GM18951 (cell line): ENCODE results near the gene OGN.
"Not testable (repeated sequence)": the region's sequence is repeated elsewhere in the genome, so short reads cannot be mapped to it uniquely, and the experiment has no call there.

Experiments used
- POLR2A ChIP-seq: IDR thresholded peaks from 4 replicates; pipeline ENCODE4 v1.6.1; 2011; ENCODE audit warnings: mild to moderate bottlenecking; ENCODE audit not compliant: insufficient read length, insufficient read depth; ENCODE audit errors: extremely low read depth
- in situ Hi-C: fragments of 300-500 bp; cut with MboI; formaldehyde crosslinking; loops from one replicate; pipeline ENCODE4 v1.12.0; 2022; ENCODE audit warnings: low sequenced_read_pairs, mixed read lengths, inconsistent platforms; ENCODE audit not compliant: unreplicated experiment

OGN gene

GRCh38 chr9:92424340-92424739 lies 20.0 kb upstream of the OGN start, which contains the start of gene OMD:
Gene OMD (minus strand): TSS chr9:92424471. CDS start chr9:92417558, 6,913 bp downstream.
- no peak for TF ChIP-seq POLR2A
- in situ Hi-C loops: no loop called here

DNA sequence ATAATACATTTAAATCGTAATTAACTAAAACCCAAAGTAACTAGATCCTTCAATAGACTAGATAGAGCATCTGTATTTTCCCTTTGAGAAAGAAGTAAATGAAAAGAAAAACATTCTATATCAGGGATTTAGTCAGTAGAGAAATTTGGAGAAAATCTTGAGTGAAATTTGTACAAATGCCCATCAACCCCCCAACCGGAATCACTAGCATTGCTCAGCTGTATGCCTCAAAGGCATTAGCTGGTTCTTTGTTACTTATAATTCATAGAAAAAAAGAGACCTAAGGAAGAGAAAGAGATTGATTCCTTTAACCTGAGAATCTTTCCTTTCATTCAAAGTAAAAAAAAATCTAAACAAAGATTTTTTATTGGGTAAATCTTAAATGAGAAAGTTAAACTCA lies 19.2 kb upstream of the OGN start:
- in situ Hi-C loops: no loop called here
- TF ChIP-seq POLR2A: no peak

DNA sequence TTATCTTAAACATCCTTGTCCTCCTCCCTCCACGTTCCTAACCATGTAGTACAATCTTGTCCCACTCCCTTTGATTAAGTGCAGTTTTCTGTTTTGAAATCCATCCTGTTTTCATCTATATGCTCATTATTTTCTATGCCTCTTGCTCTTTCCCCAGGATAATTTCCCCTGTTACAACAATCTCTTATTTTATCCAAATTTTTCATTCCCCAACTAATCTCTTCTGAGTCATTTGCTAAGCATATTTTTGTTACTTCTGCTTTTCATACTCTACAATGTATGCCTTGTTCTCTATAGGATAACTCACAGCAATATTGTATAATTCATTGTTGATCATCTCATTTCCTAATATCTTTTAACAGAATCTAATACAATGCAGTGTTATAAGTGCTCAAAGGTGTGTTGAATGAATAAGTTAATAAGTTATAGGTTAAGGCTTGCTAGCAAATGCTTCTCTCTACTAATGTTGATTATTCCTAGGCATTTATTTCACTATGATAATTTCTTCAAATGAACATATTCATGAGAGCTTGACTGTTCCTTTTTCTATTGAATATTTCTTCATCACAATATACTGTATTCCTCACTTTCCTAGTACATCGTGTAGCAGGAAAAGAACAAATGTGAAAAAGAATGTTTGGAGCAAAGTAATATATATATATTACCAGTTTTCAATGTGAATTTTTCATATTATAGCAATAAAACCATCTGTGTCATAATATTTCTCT lies 18.4 kb upstream of the OGN start:
- in situ Hi-C loops: no loop called here

GRCh38 chr9:92414566-92414965 lies 10.2 kb upstream of the OGN start:
- in situ Hi-C loops: no loop called here
- no peak for TF ChIP-seq POLR2A

More for the DNA sequence above, 18.4 kb upstream of the OGN start:
- TF ChIP-seq POLR2A: no peak

- in situ Hi-C loops: not testable (repeated sequence)
These were observed 6.8 kb upstream of the OGN start for GRCh38 chr9:92411157-92411556.

DNA sequence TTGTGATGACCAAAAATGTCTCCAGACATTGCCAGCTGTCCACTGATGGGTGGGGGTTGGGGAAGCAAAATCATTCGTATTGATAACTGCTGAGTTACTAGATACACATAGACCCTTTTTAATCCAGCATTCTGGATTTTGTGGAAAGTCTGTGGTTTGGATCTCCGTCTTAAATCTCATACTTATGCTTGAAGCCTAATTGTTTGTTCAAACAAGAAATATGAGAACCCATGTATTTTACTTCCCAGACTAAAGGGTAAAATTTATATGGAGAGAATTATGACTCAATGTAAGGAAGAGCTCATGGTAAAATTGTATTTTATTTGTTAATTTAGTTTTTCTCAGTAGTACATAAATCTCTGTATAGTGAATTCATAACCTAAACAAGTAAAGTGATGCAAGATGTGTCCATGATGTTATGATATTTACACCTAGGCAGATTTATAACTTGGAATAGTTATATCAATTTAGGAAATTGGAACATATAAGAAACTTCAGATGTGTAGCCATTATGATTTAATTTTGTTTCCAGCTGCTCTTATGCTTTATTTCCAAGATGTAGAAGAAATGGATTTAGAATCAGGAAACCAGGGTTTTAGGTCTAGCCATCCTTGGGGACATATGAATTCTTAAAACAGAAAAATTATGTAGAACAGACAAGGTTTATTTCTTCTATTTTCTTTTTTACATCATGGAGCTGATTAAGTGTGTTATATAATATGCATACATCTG lies 4.5 kb upstream of the OGN start:
- in situ Hi-C loops: no loop called here

GRCh38 chr9:92407818-92408217 lies 3.4 kb upstream of the OGN start:
- in situ Hi-C loops: no loop called here
- TF ChIP-seq POLR2A: no peak

More for the DNA sequence above, 4.5 kb upstream of the OGN start:
- TF ChIP-seq POLR2A: no peak

DNA sequence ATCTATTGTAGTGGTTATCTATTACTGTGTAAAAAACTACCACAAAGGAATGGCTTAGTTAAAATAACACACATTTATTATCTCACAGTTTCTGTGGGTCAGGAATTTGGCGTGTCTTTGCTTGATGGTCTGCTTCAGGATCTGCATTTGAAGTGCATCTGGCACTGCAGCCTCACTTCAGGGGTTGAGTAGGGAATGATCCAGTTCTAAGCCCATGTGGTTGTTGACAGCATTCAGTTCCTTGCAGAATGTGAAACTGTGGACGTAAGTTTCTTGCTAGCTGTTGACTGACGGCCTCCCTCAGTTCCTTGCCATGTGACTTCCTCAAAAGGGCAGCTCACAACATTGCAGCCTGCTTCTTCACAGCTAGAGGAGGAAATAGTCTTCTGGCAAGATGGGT lies 2.1 kb upstream of the OGN start:
- in situ Hi-C loops: no loop called here
- TF ChIP-seq POLR2A: no peak

DNA sequence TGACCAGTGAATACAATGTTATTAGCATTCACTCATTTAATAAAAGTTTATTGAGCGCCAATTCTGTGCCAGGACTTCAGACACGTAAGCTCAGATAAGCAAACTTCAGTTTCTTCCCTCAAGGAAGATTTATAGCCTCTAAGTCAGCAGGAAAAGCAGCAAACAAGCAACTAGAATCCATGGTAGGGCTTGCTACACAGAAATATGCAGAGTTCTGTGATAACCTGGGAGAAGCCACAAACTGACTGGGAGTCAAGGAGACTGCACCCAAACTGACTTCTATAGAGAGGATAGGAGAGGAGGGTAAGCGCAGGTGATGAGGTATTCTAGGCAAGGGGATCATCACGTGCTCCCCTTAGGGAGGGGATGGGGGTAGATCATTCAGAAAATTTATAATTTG lies 1.4 kb upstream of the OGN start:
- no peak for TF ChIP-seq POLR2A
- in situ Hi-C loops: no loop called here

- no peak for TF ChIP-seq POLR2A
- in situ Hi-C loops: no loop called here
These were observed 1.3 kb downstream of the OGN start for GRCh38 chr9:92402826-92403745.

- in situ Hi-C loops: no loop called here
- TF ChIP-seq POLR2A: no peak
These were observed 2.0 kb downstream of the OGN start for GRCh38 chr9:92402360-92402759.

GRCh38 chr9:92397853-92398252 lies 6.5 kb downstream of the OGN start:
- TF ChIP-seq POLR2A: no peak
- in situ Hi-C loops: no loop called here

DNA sequence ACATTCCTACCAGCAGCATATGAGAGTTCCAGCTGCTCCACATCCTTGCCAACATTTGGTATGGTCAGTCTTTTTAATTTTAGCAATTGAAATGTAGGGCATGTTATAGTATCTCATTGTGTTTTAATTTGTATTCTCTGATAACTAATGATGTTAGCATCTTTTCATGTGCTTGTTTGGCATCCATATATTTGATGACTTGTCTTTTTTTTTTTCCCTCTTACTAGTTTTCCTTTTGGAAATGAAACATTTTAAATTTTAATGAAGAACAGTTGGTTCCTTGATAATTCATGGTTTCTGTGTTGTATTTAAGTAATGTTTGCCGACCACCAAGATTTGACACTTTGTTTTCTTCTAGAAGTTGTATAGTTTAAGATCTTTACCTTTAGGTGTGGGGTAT lies 8.8 kb downstream of the OGN start:
- in situ Hi-C loops: no loop called here
- no peak for TF ChIP-seq POLR2A
